HUES48 (cell line): Measurements from ENCODE around the gene SYNE2.
"Not testable (repeated sequence)": the region's sequence is repeated elsewhere in the genome, so short reads cannot be mapped to it uniquely, and the experiment has no call there.

ENCODE experiments used
- H3K27ac ChIP-seq: one replicate; pipeline ENCODE4 v1.7.0; 2013; ENCODE audit warnings: low read depth, low read length, inconsistent platforms
- H3K27me3 ChIP-seq: 2 replicates; pipeline ENCODE4 v1.6.1; 2013; ENCODE audit warnings: mild to moderate bottlenecking, low read length; ENCODE audit not compliant: control insufficient read depth, insufficient read depth
- H3K36me3 ChIP-seq: 2 replicates; pipeline ENCODE4 v1.6.1; 2013; ENCODE audit warnings: low read length; ENCODE audit not compliant: control insufficient read depth, insufficient read depth
- H3K4me1 ChIP-seq: 2 replicates; pipeline ENCODE4 v1.6.1; 2013; ENCODE audit warnings: mild to moderate bottlenecking, low read length; ENCODE audit not compliant: control insufficient read depth, insufficient read depth
- H3K4me3 ChIP-seq: 2 replicates; pipeline ENCODE4 v1.5.1; 2013; ENCODE audit warnings: mild to moderate bottlenecking, low read depth, low read length
- H3K9ac ChIP-seq: 2 replicates; pipeline ENCODE4 v1.6.1; 2013; ENCODE audit warnings: mild to moderate bottlenecking, low read depth, low read length, moderate library complexity
- H3K9me3 ChIP-seq: 2 replicates; pipeline ENCODE4 v1.6.1; 2013; ENCODE audit warnings: low read length; ENCODE audit not compliant: control insufficient read depth, insufficient read depth

The SYNE2 gene

DNA sequence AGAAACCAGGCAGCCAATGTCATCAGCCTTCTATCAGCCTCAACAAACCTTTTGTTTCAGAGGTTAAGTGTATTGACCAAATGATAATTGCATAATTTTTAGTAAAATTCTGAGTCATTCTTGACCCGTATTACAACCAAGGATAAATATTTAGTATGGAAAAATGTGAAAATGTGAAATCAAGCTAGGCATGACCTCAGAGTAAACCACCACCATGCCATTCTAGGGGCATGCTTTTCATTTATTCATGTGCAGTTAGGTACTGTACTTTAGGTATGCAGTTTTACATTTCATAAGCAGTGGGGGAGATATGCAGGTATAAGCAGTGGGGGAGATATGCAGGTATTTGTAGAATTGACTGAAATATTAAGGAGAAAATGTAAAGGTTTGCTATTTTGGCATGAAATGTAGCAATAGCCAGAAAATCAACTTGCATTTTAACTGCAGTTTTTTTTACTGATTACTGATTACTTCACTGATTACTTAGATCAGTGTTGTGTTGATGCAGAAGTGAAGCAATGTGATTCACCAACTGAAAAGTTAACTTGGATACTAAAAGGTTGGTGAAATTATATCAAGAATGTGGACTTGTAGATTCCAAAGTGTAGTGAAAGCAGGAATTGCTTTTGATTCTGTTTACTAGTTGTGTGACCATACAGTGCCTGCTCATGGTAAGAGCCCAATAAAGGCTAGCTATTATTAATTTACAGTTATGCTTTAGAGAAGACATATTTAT lies 257.2 kb downstream of the SYNE2 start:
- H3K27me3 ChIP-seq, result no peaks in the 10 kb centered on the region
- H3K9me3 ChIP-seq, result no peaks in the 10 kb centered on the region
- peaks cover 36% of the 10 kb centered on the region for H3K36me3 ChIP-seq
- H3K4me3 ChIP-seq, result no peak overlapping the region
- H3K27ac ChIP-seq, result no peak overlapping the region
- no peaks in the 10 kb centered on the region for H3K4me1 ChIP-seq
- no peak overlapping the region for H3K9ac ChIP-seq

DNA sequence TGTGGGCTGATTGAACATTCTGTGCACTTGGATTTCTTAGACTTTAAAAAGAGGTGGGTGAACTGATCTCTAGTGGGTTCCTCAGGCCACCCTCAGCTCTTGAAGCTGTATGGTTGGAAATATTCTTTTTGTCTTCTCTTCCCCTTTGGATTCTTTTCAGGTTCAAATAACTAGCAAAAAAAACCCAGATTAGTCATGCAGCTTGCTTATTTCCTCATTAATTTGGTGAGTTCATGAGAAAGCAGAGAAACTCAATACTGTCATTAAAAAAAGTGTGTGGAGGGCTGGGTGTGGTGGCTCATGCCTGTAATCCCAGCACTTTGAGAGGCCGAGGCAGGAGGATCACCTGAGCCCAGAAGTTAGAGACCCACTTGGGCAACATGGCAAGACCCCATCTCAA lies 258.0 kb downstream of the SYNE2 start:
- peaks cover 30% of the 10 kb centered on the region for H3K36me3 ChIP-seq
- H3K27ac ChIP-seq, result no peak overlapping the region
- H3K9me3 ChIP-seq, result no peaks in the 10 kb centered on the region
- H3K4me3 ChIP-seq, result no peak overlapping the region
- no peak overlapping the region for H3K9ac ChIP-seq
- H3K27me3 ChIP-seq, result no peaks in the 10 kb centered on the region
- no peaks in the 10 kb centered on the region for H3K4me1 ChIP-seq

DNA sequence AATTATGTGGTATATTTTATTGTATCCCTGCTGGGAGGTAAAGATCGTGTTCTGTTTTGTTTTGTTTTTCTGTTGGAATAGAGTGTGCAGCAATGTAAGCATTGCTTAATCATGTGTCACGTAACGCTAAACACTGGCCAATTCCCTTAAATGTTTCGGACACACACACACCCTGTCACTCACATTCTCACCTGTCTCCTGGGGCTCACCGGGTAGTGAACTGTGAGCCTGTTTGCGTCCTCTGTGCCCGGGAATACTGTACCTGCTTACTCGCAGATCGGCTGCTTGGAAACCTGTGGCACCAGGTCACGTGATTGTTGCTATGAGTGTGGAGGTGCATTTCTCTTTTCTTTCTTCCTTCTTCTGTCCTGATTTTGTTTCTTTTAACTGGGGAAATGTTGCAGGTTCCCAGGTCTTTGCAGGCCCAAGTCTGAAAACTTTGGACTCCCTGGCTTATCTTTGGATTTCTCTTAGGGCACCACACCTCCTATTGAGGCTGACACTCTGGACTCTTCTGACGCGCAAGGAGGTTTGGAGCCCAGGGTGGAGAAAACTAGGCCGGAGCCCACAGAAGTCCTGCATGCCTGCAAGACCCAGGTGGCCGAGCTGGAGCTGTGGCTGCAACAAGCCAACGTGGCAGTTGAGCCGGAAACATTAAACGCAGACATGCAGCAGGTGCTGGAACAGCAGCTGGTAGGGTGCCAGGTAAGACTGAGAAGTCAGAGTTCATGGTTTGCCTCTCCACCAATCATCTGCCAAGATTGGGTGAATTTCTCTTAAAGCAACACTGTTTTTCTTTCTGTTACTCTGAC lies 260.3 kb downstream of the SYNE2 start:
- no peak overlapping the region for H3K4me3 ChIP-seq
- H3K9ac ChIP-seq, result no peak overlapping the region
- H3K9me3 ChIP-seq, result no peaks in the 10 kb centered on the region
- peaks cover 21% of the 10 kb centered on the region for H3K36me3 ChIP-seq
- H3K27me3 ChIP-seq, result no peaks in the 10 kb centered on the region
- H3K27ac ChIP-seq, result no peak overlapping the region
- no peaks in the 10 kb centered on the region for H3K4me1 ChIP-seq

DNA sequence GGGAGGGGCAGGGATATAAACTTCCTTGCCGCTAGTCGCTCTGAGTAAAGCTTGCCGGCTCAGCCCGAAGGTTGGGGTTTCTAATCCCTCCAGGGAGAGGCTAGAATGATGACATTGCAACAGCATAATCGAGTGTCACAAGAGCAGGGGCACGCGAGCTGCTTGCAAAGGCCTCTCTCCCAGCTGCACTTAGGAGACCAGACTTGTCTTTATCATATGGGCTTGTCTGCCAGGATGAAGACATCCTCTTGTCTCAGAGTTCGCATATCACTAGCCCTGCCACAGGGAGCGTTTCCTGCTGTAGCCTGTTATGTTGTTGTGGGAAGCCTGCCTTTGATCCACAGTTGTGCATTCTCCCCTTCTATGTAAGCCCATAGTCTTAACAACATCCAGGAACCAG lies 261.4 kb downstream of the SYNE2 start:
- Histone ChIP-seq H3K27me3 (no peaks in the 10 kb centered on the region), H3K36me3 (peaks cover 18% of the 10 kb centered on the region), H3K4me1 (no peaks in the 10 kb centered on the region), H3K4me3 (no peak overlapping the region), H3K27ac (no peak overlapping the region), H3K9ac (no peak overlapping the region), H3K9me3 (no peaks in the 10 kb centered on the region)

DNA sequence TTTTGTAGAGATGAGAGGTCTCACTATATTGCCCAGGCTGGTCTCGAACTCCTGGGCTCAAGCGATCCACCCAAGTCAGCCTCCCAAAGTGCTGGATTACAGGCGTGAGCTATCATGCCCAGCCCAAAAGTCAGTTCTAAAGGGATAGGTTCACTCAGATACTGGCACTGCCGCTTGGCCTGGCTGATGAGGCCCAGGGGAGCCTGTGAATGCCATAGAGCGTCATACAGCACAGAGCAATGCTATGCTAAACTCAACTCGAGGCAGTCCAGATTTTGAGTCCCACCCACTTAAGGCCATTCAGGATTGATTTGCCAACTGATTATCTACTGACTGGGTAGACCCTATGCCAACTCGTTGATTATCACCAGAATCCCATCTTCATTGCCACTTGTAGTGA lies 262.0 kb downstream of the SYNE2 start:
- H3K36me3 ChIP-seq, result peaks cover 24% of the 10 kb centered on the region
- no peaks in the 10 kb centered on the region for H3K4me1 ChIP-seq
- H3K27me3 ChIP-seq, result no peaks in the 10 kb centered on the region

DNA sequence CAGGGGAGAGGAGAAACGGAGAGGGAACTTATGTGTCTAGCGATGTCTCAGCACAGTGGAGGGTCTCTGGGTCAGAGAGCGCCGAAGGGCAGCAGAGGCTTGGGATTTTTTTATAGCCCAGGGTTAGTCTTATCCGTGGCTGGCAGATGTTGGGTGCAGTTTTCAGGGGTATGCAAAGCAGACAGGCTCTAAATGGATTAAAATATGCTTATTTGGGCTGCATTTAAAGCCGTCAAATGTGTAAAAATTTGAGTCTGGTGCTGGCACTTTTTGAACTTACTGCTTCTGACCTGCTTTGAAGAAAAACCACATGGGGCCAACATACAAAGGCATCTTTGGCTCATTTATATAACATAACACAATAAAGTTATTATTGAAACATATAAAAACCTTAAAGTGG lies 262.6 kb downstream of the SYNE2 start:
- H3K9me3 ChIP-seq, result no peaks in the 10 kb centered on the region
- H3K4me3 ChIP-seq, result no peak overlapping the region
- H3K36me3 ChIP-seq, result peaks cover 28% of the 10 kb centered on the region
- no peaks in the 10 kb centered on the region for H3K27me3 ChIP-seq
- no peaks in the 10 kb centered on the region for H3K4me1 ChIP-seq
- no peak overlapping the region for H3K27ac ChIP-seq
- no peak overlapping the region for H3K9ac ChIP-seq

More for the DNA sequence above, 262.0 kb downstream of the SYNE2 start:
- H3K9ac ChIP-seq, result no peak overlapping the region
- no peak overlapping the region for H3K27ac ChIP-seq
- no peaks in the 10 kb centered on the region for H3K9me3 ChIP-seq
- no peak overlapping the region for H3K4me3 ChIP-seq

DNA sequence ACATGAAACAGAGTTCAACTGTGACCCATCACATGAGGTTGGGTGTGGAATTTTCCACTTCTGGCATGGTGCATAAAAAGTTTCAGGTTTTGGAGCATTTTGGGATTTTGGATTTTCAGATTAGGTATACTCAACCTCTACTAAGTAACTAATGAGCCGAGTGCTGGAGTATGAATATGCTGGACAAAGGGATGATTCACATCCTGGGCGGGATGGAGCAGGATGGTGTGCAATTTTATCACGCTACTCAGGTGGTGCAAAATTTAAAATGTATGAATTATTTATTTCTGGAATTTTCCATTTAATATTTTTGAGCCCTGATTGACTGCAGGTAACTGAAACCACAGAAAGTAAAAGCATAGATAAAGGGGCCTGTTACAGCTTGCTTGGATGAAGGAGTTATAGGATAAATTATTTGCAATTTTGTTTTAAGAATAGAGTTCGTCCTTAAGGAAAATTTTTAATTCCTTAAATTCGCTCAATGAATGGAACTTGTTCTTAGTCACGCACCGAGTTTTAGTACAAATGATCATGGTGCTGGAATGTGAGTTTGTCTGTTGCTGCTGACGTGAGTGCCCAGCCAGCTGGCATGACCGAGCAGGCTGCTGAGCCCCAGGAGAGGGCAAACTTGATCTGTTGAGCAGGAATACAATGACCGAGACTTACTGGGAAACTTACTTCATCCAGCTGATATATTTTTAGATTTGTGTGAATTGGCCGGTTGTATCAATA lies 265.0 kb downstream of the SYNE2 start:
- H3K27ac ChIP-seq, result no peak overlapping the region
- H3K9me3 ChIP-seq, result no peaks in the 10 kb centered on the region
- H3K36me3 ChIP-seq, result peaks cover 35% of the 10 kb centered on the region
- H3K4me3 ChIP-seq, result no peak overlapping the region
- H3K27me3 ChIP-seq, result no peaks in the 10 kb centered on the region
- H3K4me1 ChIP-seq, result no peaks in the 10 kb centered on the region
- no peak overlapping the region for H3K9ac ChIP-seq

DNA sequence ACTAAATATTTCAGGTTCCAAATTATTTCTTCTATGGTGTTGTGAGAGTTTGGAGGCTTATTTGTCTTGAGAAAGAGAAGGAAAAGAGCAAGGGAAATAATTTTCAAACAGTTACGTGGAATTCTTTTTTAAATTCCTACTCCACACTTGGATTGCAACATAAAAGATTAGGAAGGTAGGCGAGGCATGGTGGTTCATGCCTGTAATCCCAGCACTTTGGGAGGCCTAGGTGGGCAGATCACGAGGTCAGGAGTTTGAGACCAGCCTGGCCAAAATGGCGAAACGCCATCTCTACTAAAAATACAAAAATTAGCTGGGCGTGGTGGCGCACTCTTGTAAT lies 265.6 kb downstream of the SYNE2 start:
- not testable (repeated sequence) for H3K4me1 ChIP-seq, H3K9me3 ChIP-seq, H3K27me3 ChIP-seq, H3K4me3 ChIP-seq, H3K9ac ChIP-seq, H3K27ac ChIP-seq
- peaks cover 33% of the 10 kb centered on the region for H3K36me3 ChIP-seq

DNA sequence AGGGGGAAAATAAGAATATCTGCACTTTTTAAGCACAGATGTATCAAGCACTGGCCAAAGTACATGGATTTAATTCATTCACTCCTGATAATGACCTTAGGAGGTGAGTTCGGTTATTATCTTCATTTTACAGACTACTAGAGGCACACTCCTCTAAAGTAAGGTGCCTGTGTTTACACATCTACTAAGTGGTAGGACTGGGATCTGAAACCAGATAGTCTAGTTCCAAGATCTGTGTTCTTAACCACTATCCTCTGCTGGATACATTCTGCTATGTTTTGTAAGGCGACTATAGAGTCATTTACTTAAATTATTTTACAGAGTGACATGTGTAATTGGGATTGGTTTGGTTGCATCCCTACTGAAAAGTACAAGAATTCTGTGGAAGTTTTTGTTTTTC lies 266.1 kb downstream of the SYNE2 start:
- Histone ChIP-seq H3K4me3 (no peak overlapping the region), H3K9ac (no peak overlapping the region), H3K27me3 (no peaks in the 10 kb centered on the region), H3K9me3 (no peaks in the 10 kb centered on the region), H3K36me3 (peaks cover 36% of the 10 kb centered on the region), H3K27ac (no peak overlapping the region), H3K4me1 (no peaks in the 10 kb centered on the region)

DNA sequence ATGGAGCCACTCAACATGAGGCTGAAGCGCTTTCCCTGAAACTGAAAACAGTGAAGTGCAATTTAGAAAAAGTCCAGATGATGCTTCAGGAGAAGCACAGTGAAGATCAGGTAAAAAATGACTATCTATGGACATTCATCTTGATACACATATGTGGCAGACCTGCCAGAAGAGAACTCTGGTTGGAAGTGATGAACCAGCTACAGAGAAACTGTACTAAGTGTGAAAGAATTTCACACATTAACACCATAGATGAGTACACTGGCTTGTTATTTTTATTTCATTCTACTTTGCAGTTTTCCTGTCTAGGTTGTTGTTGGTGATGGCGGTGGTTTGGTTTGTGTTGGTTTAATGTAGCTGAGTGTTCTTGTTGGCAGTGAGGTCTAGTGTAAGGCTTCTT lies 266.7 kb downstream of the SYNE2 start:
- Histone ChIP-seq H3K9me3 (no peaks in the 10 kb centered on the region), H3K36me3 (peaks cover 39% of the 10 kb centered on the region), H3K4me3 (no peak overlapping the region), H3K27me3 (no peaks in the 10 kb centered on the region), H3K27ac (no peak overlapping the region), H3K9ac (no peak overlapping the region), H3K4me1 (no peaks in the 10 kb centered on the region)

DNA sequence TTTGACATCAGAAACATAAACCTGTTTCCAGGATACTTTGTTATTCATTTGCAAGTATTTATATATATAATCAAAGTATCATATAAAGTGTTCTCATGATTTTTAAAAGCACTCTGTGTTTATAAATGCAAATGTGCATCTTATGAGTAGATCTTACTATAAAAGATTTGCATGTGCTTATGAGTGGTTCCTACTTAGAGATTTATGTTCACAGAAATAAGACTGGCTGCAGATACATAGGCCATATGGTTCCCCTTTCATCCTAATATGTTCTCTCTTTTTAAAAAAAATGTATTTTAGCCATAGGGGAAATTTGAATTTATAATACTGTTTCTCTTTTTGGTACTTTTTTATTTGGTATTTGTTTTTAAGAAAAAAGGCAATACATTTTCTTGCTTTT lies 267.2 kb downstream of the SYNE2 start:
- no peaks in the 10 kb centered on the region for H3K4me1 ChIP-seq
- H3K9me3 ChIP-seq, result no peaks in the 10 kb centered on the region
- no peak overlapping the region for H3K4me3 ChIP-seq
- no peak overlapping the region for H3K9ac ChIP-seq
- H3K36me3 ChIP-seq, result peaks cover 40% of the 10 kb centered on the region
- H3K27me3 ChIP-seq, result no peaks in the 10 kb centered on the region
- H3K27ac ChIP-seq, result no peak overlapping the region
